HG03159 (cell line): Measurements from ENCODE around the gene ELN.
"Not testable (repeated sequence)": the region's sequence is repeated elsewhere in the genome, so short reads cannot be mapped to it uniquely, and the experiment has no call there.

Experiments used
- ATAC-seq: cut with Tn5 transposase; IDR thresholded peaks from one replicate; pipeline ENCODE4 v1.9.1; 2021; ENCODE audit warnings: mild to moderate bottlenecking, moderate library complexity; ENCODE audit not compliant: unreplicated experiment

Gene ELN

DNA sequence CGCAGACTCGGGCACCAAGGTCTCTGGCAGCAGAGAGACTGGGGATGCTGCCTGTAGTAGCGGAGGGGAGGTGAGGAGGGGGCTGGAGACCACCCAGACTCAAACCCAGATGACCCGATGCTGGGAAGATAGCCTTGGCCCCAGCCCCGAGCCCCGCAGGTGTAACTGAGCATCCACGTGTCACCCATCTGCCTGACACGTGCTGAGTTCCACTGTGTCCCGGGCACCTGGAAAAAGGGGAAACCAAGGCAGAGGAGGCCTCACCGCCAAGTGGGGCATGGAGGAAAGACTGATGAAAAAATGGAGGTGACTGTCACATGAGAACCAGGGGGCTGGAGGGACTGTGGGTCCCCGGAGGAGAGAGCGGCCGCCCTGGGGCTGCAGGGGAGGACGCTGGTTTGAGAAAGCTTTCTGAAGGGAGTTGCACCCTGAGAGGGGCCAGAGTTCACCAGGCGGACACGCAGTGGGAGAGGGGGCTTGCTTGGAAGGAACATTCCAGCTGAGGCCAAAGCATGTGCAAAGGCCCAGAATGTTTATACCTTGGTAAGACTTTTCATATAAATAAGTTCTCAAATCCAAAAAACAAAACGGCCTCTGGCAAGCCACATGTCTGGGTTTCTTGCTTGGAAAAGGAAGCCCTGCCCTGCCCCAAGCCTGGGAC, 27.4 kb upstream of the ELN start:
- no peak for ATAC-seq

DNA sequence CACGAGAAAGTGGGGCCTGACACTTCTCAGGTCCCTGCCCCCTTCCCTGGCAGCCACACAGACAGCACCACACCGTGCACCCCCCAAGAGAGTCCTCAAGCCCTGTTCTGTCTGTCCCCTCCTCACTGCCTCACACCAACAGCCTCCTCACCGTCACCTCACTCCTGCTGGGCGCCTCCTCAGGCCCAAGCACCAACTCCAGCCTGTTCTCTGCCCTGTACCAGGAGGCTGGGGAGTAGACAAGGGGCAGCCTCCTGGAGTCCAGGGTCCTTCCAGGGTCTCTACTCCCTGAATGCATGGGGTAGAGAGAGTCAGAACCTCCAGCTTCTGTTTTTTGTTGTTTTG, 26.9 kb upstream of the ELN start:
- ATAC-seq = no peak

DNA sequence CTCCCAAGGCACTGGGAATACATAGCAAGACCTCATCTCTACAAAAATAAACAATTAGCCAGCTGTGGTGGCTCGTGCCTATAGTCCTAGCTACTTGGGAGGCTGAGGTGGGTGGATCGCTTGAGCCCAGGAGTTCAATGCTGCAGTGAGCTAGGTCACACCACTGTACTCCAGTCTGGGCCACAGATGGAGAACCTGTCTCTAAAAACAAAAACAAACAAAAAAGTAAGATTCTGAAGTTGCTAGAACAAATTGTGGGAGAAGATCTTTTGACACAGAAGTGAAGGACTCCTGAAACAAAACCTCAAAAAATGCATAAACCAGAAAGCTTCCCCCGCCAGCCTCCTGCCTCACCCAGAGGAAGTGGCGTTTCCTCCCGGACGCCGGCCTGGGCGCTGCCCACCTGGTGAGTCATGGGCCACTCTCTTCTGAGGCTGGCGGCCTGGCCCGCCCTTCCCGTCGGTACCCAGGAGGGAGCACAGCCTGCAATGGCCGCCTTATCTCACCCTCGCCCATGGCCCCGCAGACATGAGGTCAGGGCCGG, 25.4 kb upstream of the ELN start:
- no peak for ATAC-seq

DNA sequence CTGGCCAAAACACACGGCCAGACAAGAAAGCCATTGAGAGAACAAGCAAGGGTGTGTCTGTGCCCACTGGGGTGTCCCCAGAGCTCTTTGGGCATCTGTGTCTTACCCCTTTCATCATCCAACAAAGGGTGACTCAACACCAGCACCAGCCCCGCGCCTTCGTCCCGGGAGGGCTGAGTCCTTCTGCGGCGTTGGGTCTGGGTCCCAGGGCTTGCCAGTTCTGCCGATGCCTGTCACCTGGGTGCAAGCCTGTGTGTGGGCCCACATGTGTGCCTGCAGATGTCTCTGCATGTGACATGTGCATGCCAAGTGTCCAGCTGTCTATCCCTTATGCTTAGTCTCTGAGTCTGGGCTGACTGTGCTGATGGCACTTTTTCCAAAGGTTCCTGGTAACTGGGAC, 24.4 kb upstream of the ELN start:
- ATAC-seq = no peak

DNA sequence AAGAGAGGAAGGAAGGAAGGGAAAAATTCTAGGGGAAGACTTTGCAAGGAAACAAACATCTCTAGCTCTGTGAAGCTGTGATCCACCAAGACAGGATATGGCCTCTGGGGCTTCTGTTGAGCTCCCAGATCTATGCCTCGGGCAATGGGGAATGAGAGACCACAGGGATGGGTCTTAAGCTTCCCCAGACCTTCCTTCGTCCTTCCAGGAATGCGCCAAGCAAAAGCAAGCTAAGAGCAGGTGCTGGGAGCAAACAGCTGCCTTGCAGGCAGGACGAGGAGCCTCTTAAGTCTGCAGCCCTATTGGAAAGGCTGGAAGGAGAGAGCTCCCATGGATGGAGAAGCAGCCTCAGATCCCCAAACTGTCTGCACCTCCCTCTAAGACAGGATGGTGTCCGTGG, 21.9 kb upstream of the ELN start:
- ATAC-seq = no peak

DNA sequence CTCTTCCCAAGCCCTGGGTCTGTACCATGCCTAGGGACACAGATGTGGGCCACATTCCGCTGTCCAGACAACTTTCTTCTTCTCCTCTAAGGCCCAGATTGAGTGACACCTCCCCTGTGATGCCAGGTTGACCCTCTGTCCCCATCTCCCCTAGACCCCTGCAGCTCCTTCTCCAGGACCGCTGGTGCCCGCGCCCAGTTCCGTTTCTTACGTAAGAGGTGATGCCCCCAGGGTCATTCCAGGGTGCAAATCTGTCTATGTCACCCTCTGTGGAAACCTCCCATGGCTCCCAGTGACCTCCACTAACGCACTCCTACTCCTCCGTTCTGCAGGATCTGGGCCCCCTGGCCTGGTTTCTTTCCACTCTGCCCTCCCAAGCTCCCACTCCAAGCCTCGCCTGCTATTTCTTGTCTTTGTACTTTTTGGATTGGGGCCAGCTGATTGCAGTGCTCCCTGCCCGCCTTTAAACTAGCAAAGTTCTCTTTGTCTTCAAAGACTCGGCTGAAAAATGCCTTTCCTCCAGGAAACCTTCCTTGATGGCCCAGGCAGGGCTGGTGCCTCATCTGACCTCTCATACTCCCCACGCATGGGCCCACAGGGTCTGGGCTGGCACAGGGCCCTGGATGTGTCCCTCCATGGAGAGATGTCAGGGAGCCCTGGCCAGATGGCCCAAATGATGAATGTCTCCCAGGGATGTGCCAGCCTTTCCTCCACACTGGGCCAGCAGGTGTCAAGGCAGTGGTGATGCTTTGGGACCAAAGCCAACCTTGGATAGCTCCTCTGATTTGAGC, 21.3 kb upstream of the ELN start:
- no peak for ATAC-seq

DNA sequence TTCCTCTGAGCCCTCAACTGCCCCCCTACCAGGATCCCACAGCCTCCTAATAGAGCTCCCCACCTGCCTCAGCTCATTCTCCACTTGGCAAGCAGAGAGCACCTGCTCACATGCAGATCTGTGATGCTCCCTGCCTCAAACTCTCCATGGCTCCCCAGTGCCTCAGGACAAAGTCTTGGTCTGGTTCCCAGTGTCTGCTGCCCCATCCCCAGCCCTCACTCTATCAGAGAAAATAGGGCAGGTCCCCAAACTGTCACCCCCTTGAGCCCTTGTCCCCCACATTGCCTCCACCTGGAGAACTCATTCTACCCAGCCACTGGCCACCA, 20.8 kb upstream of the ELN start:
- ATAC-seq = no peak

DNA sequence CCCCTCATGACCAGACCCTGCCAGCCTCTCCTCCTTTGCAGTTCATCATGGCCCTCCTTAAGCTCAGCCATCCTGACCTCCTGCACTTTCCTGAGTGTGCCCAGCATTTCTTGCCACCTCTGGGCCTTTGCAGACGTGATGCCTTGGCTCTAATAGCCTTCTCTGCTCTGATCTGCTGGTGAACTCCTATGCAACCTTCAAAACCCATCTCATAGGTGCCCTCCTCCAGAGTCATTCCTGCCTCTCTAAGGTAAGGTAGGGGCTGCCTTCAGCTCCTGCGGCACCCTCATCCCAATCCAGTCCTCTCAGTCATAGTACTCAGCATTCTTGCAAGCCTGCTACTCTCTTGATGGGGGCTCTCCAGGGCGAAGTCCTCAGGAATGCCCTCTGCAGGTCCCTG, 19.3 kb upstream of the ELN start:
- ATAC-seq = no peak

DNA sequence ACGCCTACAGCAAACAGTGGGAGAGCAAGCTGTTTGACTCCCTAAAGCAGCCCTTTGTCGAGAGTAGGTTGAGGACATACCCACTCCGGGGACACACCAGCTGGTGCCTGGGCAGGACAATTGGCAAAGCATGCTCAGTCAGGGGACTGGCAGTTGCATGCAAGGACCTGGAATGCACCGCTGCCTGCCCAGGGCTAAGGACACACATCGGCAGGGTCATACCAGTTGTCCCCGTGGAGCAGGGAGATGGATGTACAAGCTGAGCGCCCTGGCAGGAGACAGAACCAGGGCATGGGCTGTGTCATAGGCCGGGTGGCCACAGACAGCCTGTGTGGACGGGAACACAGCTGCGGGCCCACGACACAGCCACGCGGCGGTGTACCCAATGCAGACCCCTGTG, 18.3 kb upstream of the ELN start:
- no peak for ATAC-seq

DNA sequence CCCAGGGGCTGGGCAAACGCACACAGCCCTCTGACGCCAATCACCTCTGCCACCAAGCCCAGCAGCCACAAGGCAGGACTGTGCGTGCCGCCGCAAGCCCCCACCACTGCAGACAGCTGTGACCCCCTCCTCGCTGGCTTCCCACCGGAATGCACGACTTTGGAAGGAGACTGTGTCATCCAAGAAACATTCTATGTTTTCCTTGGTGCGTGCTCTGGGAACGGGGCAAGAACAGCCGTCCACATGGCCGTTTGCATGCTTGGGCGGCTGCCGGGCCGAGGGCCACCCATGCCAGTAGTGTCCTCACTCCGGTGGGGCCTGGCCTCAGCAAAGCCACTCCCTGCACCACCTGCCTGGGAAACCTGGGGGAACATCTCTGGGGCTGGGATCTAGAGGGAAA, 17.6 kb upstream of the ELN start:
- no peak for ATAC-seq

DNA sequence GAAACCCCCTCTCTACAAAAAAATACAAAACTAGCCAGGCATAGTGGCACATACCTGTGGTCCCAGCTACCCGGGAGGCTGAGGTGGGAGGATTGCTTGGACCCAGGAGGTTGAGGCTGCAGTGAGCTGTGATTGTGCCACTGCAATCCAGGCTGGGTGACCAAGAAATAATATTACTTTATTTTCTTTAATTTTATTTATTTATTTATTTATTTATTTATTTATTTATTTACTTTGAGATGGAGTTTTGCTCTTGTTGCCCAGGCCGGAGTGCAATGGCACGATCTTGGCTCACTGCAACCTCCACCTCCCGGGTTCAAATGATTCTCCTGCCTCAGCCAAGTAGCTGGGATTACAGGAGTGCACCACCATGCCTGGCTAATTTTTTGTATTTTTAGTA, 16.6 kb upstream of the ELN start:
- not testable (repeated sequence) for ATAC-seq

DNA sequence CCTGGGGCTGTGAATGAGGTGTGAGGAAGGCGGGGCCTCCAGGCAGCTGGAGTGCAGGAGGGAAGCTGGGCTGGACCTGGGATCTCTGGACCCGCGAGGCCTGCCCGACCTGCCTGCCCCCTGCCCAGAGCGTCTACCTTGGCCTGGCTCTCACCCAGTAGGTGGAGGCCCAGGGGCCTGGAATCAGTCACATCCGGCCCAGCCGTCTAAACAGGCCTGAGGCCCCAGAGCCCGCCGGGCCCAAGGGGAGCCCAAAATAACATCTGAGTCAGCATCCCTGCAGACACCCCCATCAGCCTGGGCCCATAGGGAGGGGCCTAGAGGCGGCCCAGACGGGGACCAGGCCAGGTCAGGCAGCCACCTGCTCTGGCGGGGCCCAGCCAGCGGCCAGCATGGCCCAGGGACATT, 15.1 kb upstream of the ELN start:
- peak; percentile 99 for ATAC-seq

DNA sequence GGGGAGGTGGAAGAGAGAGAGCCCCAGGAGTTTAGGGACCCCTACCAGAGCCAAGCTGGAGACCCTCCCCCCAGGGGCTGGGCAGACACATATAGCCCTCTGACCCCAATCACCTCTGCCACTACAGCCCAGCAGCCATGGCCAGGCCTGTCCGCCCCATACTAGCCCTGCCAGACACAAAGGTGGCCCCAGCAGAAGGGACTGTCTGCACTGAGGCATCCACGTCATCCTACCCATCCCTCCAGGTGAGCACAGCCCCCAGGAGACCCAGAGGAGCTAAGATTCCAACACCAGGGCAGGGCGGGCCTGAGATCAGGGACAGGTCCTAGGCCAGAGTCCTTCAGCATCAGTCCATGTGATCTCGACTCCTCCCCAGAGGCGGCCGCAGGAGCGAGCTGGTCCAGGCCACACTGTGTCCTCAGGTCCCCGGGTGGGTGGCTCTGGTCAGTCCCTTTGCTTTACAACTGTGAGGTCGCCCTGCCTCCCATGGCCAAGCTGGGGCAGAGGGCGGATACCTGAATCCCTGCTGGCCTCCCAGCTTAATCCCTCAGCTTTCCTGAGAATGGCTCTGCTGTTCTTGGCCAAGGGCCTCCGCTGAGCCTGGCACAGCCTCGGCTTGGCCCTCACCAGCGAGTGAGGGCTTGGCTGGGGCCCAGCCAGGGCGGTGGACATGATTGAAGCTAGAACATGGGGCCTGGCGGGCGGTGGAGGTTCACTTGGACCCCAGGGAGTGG, 14.3 kb upstream of the ELN start:
- no peak for ATAC-seq

DNA sequence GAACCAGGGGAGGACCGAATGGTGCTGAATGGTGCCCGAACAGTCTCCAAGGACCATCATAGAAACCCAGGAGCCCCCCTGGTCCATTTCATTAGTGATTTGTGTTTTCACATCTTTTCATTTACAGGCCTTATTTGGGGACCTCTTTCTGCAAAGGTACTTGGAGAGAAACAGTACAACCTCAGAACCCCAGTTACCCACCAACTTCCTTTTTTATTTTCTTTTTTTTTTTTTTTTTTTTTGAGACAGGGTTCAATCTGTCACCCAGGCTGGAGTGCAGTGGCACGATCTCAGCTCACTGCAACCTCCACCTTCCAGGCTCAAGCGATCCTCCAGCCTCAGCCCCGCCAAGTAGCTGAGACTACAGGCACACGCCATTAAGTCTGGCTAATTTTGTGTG, 13.0 kb upstream of the ELN start:
- ATAC-seq = no peak

DNA sequence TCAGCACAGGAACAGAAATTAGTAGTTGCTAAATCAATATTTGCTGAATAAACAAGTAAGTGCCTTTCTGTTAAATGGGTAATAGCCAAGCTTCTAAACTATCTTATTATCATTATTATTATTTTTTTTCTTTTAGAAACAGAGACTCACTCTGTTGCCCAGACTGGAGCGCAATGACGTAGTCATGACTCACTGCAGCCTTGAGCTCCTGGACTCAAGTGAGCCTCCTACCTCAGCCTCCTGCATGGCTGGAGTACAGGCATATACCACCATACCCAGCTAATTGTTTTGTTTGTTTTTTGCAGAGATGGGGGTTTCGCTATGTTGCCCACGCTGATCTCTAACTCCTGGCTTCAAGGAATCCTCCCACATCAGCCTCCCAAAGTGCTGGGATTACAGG, 12.3 kb upstream of the ELN start:
- ATAC-seq = no peak

DNA sequence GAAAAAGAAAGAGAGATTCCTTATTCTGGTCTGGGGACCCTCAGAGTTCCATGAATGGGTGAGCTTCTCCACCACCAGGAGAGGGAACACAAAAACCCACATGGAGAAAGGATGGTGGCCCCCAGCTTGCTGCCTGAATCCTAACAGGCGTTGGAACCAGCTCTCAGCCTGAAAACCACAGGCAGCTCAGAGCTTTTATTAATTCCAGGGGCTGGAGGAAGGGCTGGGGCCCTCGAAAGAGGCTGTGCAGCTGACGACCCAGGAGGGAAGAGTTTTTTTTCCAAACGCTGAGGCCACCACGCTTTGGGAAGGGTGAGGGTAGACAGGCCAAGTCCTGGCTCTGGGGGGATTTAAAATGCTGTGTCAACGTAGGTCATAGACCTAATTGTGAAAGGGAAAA, 10.8 kb upstream of the ELN start:
- no peak for ATAC-seq

DNA sequence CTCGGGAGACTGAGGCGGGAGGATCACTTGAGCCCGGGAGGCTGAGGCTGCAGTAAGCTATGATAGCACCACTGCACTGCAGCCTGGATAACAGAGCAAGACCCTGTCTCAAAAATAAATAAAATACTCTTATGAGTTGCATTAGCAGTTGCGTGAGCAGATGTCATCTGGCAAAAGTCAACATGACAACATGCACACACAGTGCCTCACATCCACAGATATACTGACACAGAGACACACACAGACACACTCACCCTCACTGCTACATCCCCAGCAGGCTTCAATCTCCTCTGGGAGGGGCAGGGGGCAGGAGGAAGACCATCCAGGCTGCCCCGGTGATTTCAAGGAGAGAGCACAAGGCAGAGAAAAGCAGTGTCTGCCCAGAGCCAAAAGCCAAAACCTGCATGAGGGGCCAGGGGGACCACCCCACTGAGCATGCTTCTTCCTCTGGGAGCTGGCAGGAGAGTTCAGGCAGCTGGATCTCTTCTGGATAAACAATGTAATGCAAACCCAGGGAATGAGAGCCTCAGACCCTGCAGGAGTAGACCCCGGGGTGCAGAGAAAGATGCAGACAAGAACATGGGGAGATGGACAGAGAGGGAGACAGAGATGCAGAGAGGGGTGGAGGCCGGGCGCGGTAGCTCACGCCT, 9.6 kb upstream of the ELN start:
- no peak for ATAC-seq

DNA sequence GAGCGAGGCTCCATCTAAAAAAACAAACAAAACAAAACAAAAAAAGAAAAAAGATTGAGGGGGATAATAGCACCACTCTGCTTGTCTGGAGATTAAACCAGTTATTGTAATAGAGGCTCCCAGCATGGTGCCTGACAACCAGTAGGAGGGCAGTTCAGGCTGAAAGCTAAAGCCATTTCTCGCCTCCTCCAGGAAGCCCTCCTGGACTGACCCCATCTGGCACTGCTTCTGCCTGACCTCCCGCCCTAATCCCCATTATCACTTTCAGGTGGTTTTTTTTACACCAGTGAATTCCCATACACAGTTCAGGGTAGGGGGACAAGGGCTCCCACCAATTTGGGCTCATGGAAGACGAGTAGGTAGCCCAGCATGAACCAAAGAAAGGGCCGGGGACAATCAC, 8.8 kb upstream of the ELN start:
- ATAC-seq = no peak

DNA sequence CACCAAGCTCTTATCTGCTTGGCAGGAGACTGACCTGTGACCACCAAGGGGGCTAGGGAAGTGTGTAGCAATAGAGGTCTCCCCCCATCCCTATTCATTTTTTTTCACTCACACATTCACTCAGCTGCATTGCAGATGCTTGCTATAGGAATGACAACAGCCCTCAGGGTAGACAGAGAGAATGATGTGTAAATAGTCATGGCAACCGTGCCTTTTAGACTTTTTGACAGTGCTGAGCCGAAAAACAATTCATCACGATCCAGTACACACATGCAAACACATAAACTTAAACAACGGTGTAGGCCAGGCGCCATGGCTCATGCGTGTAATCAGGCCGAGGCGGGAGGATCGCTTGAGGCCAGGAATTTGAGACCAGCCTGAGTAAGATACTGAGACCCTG, 7.6 kb upstream of the ELN start:
- no peak for ATAC-seq

DNA sequence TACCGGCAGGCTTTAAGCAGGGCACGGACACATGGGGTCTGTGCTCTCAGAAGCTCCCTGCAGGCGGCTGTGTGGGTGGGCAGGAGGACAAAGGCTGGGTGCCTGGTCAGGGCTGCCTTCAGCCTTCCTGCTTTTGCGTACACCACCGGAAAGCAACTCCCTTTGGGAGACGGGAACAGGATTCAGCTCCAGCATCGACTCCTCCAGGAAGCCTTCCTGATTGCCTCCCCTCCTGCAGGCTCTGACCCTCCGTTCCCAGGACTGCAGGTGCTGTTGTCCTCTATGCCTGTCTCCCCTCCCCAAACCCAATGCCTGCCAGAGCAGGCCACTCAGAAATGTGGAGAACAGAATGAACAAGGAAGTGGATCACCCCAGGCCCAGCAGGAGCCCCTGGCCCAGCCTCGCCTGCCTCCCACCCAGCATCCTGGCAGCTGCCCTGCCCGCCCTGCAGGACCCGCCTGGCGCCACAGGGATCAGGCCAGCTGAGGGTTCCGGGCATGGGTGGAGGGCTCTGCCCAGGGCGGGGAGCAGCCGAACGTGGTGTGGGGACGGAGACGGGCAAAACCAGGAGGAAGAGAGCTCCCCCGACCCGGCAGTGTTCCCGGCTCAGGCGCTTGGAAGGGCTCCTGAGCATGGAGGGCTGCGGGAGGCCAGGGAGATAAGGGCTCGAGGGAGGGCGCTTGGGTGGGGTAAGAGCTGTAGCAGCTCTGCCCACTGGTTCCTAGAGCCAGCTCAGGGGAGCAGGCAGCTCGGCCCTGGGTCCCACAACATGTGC, 6.2 kb upstream of the ELN start:
- ATAC-seq = no peak

DNA sequence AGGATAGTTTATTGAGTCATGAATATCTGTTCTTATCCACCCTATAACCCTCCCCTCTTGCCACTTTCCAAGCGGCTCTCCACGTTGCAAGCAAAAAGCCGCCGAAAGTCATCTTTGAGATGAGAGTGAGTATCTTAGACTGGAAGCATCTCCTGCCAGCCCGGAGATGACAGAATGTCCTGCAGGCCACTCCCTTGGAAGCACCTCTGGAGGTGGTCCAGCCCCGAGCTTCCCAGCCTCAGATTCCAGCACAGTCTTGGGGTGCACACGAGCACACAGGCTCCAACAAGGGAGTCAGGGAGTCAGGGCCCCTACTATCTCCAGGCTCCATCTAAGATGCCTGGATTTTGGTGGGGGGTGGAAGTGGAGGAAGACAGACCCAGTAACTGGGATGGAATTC, 5.5 kb upstream of the ELN start:
- no peak for ATAC-seq
